Measurements from ENCODE around the gene LYRM9.

DNA sequence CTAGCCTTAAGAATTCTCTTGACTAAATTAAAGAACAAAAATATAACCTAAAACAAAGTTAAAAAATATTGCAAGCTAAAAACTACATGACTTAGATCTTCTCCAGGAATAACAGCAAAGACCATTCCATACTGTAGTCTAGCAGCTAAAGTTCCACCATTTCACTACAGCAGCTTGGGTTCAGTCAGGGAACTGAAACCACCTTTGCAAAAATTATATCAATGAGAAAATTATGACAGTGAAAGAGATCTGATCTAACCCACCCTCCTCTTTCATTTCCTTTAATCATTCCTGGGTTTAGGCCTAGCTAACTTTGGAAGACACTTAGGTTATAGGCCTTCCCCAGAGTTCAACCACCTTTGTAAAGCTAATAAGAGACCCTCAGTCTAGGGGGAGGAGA is 56.5 kb downstream of the LYRM9 start:
- no peak for TF ChIP-seq GATA2 (IDR thresholded peaks at IDR 0.05; ENCODE audit: low read depth, low read length)
- no peak for TF ChIP-seq GATA3 (IDR thresholded peaks at IDR 0.05; ENCODE audit: low read depth, low read length)
